H9 (cell line): ENCODE measurements around the gene RBMX2. TPM values are rescaled to one million over a fixed set of nuclear protein-coding genes. Genes with fewer than 3 reads are reported as not detected.
A peak's percentile ranks its signal among the peaks of the same experiment; 100 is the strongest.

Experiments
- DNase-seq: peaks from one replicate; pipeline ENCODE4 v3.0.0-alpha.2; 2017
- H2AFZ ChIP-seq: one replicate; pipeline ENCODE4 v1.6.1; 2013; ENCODE audit warnings: mild to moderate bottlenecking, low read length, control low read depth, moderate library complexity
- H2AK5ac ChIP-seq: 2 replicates; pipeline ENCODE4 v1.6.1; 2013; ENCODE audit warnings: low read length, control low read depth, mixed read lengths; ENCODE audit not compliant: insufficient read length
- H2BK120ac ChIP-seq: one replicate; pipeline ENCODE4 v1.6.1; 2013; ENCODE audit warnings: low read depth, mild to moderate bottlenecking, low read length, control low read depth, inconsistent platforms; ENCODE audit not compliant: poor library complexity, severe bottlenecking
- H2BK12ac ChIP-seq: 2 replicates; pipeline ENCODE4 v1.6.1; 2013; ENCODE audit warnings: low read length, control low read depth, mixed read lengths, low read depth; ENCODE audit not compliant: insufficient read length
- H2BK15ac ChIP-seq: 2 replicates; pipeline ENCODE4 v1.6.1; 2013; ENCODE audit warnings: low read depth, low read length, control low read depth
- H2BK20ac ChIP-seq: one replicate; pipeline ENCODE4 v1.6.1; 2013; ENCODE audit warnings: low read depth, mild to moderate bottlenecking, low read length, control low read depth, inconsistent platforms; ENCODE audit not compliant: poor library complexity, severe bottlenecking
- H2BK5ac ChIP-seq: 2 replicates; pipeline ENCODE4 v1.6.1; 2013; ENCODE audit warnings: low read length, control low read depth, mixed read lengths; ENCODE audit not compliant: insufficient read length
- H3K14ac ChIP-seq: 2 replicates; pipeline ENCODE4 v1.6.1; 2013; ENCODE audit warnings: low read length, control low read depth; ENCODE audit not compliant: insufficient read depth
- H3K18ac ChIP-seq: 2 replicates; pipeline ENCODE4 v1.6.1; 2013; ENCODE audit warnings: low read depth, mild to moderate bottlenecking, mixed read lengths, low read length, control low read depth; ENCODE audit not compliant: insufficient read length
- H3K23ac ChIP-seq: 2 replicates; pipeline ENCODE4 v1.6.1; 2013; ENCODE audit warnings: low read length, control low read depth, mixed read lengths, low read depth; ENCODE audit not compliant: insufficient read length
- H3K23me2 ChIP-seq: 2 replicates; pipeline ENCODE4 v1.6.1; 2013; ENCODE audit warnings: low read depth, mild to moderate bottlenecking, mixed read lengths, low read length, control low read depth; ENCODE audit not compliant: insufficient read length, poor library complexity, severe bottlenecking
- H3K27ac ChIP-seq: 2 replicates; pipeline ENCODE4 v1.5.1; 2013; ENCODE audit warnings: low read length, control low read depth, mixed read lengths, low read depth; ENCODE audit not compliant: insufficient read length
- H3K27me3 ChIP-seq: 2 replicates; pipeline ENCODE4 v1.6.1; 2013; ENCODE audit warnings: low read length, control low read depth, inconsistent platforms; ENCODE audit not compliant: insufficient read depth
- H3K4ac ChIP-seq: 2 replicates; pipeline ENCODE4 v1.6.1; 2013; ENCODE audit warnings: low read depth, mild to moderate bottlenecking, control low read depth, inconsistent platforms, low read length, moderate library complexity
- H3K4me1 ChIP-seq: 2 replicates; pipeline ENCODE4 v1.6.1; 2013; ENCODE audit warnings: low read length, control low read depth, inconsistent platforms; ENCODE audit not compliant: insufficient read depth
- H3K4me2 ChIP-seq: 2 replicates; pipeline ENCODE4 v1.6.1; 2013; ENCODE audit warnings: low read length, control low read depth, mixed read lengths; ENCODE audit not compliant: insufficient read length, insufficient read depth
- H3K56ac ChIP-seq: 2 replicates; pipeline ENCODE4 v1.6.1; 2013; ENCODE audit warnings: low read depth, mild to moderate bottlenecking, mixed read lengths, low read length, control low read depth; ENCODE audit not compliant: insufficient read length
- H3K79me1 ChIP-seq: 2 replicates; pipeline ENCODE4 v1.6.1; 2013; ENCODE audit warnings: low read depth, mild to moderate bottlenecking, moderate library complexity, low read length, control low read depth, inconsistent platforms; ENCODE audit not compliant: insufficient read depth, poor library complexity, severe bottlenecking
- H3K79me2 ChIP-seq: 2 replicates; pipeline ENCODE4 v1.6.1; 2013; ENCODE audit warnings: low read length, control low read depth, inconsistent platforms; ENCODE audit not compliant: insufficient read depth
- H3K9ac ChIP-seq: 2 replicates; pipeline ENCODE4 v1.6.1; 2013; ENCODE audit warnings: low read length, control low read depth, mixed read lengths; ENCODE audit not compliant: insufficient read length; ENCODE audit errors: extremely low read depth
- H3K9me3 ChIP-seq: one replicate; pipeline ENCODE4 v1.6.1; 2013; ENCODE audit warnings: low read depth, low read length, inconsistent platforms; ENCODE audit not compliant: control insufficient read depth
- H3T11ph ChIP-seq: one replicate; pipeline ENCODE4 v1.6.1; 2013; ENCODE audit warnings: mild to moderate bottlenecking, low read length, control low read depth, inconsistent platforms
- H4K20me1 ChIP-seq: one replicate; pipeline ENCODE4 v1.6.1; 2013; ENCODE audit not compliant: control insufficient read depth, insufficient read length, insufficient read depth
- H4K5ac ChIP-seq: 2 replicates; pipeline ENCODE4 v1.6.1; 2013; ENCODE audit warnings: low read depth, mild to moderate bottlenecking, mixed read lengths, low read length, control low read depth; ENCODE audit not compliant: insufficient read length
- H4K8ac ChIP-seq: replicated peaks from 2 replicates; pipeline ENCODE4 v1.6.1; 2013; ENCODE audit warnings: low read length, control low read depth, mixed read lengths, low read depth; ENCODE audit not compliant: insufficient read length
- H4K91ac ChIP-seq: 2 replicates; pipeline ENCODE4 v1.6.1; 2013; ENCODE audit warnings: low read depth, mild to moderate bottlenecking, moderate library complexity, mixed read lengths, low read length, control low read depth; ENCODE audit not compliant: insufficient read length
- H3K27ac Mint-ChIP-seq, 3 experiments: 2 replicates in 2 of 3; 3 replicates in 1 of 3; pipeline ENCODE4 v1.8.0; 2020 to 2021; ENCODE audit warnings: mixed read lengths in 3 of 3, mild to moderate bottlenecking in 1 of 3, moderate library complexity in 1 of 3
- H3K27me3 Mint-ChIP-seq: 2 replicates; pipeline ENCODE4 v1.8.0; 2021; ENCODE audit warnings: low read depth, mild to moderate bottlenecking, moderate library complexity, mixed read lengths
- H3K36me3 Mint-ChIP-seq, 3 experiments: 2 replicates in 2 of 3; 3 replicates in 1 of 3; pipeline ENCODE4 v1.8.0; 2020 to 2021; ENCODE audit warnings: low read depth in 3 of 3, mixed read lengths in 3 of 3; ENCODE audit not compliant: insufficient read depth in 1 of 3
- H3K4me1 Mint-ChIP-seq, 2 experiments: 2 replicates each; pipeline ENCODE4 v1.8.0; 2020; ENCODE audit warnings: mixed read lengths in 2 of 2
- H3K4me3 Mint-ChIP-seq, 2 experiments: 2 replicates in 1 of 2; 3 replicates in 1 of 2; pipeline ENCODE4 v1.8.0; 2020 to 2021; ENCODE audit warnings: mild to moderate bottlenecking in 2 of 2, mixed read lengths in 2 of 2, moderate library complexity in 1 of 2
- H3K9me3 Mint-ChIP-seq, 2 experiments: 2 replicates in 1 of 2; 3 replicates in 1 of 2; pipeline ENCODE4 v1.8.0; 2020; ENCODE audit warnings: mild to moderate bottlenecking in 2 of 2, mixed read lengths in 2 of 2, moderate library complexity in 1 of 2
- WGBS: extraction: QIAGEN DNeasy Blood & Tissue Kit; methylation state at CpG from one replicate; pipeline ENCODE4 v1.1.7; 2013; ENCODE audit warnings: missing lambda C conversion rate, low lambda C conversion rate, mixed read lengths; ENCODE audit not compliant: insufficient read length; ENCODE audit errors: extremely low coverage; 5-methylcytosine and 5-hydroxymethylcytosine counted together
- total RNA-seq: library from RNA; stranded (reverse); gene quantifications from 2 replicates; pipeline ENCODE4 v1.2.1, GENCODE V29; 2021
- TF ChIP-seq, protein P1 (sequence below): fragments of 200-600 bp; sonication (generic); conservative IDR thresholded peaks from 3 replicates; pipeline ENCODE4 v1.8.0; 2021; ENCODE audit warnings: antibody characterized with exemption, mild to moderate bottlenecking

RBMX2 gene
- total RNA-seq, 1 experiment from 2014 or later: 22.1 TPM

GRCh38 chrX:130393451-130394074 lies 8.2 kb upstream of the RBMX2 start:
- Histone ChIP-seq H3K9me3 (peaks cover 15% of the 10 kb centered on the region), H3K27me3 (no peaks in the 10 kb centered on the region), H3K4ac (no peak overlapping the region), H3K23me2 (no peaks in the 10 kb centered on the region), H4K8ac (no peak overlapping the region), H3K56ac (no peak overlapping the region), H2BK12ac (no peak overlapping the region), H3K4me1 (no peaks in the 10 kb centered on the region), H3T11ph (no peak overlapping the region), H3K23ac (no peak overlapping the region), H3K27ac (no peak overlapping the region), H2AK5ac (no peak overlapping the region), H2BK20ac (no peak overlapping the region), H4K20me1 (no peaks in the 10 kb centered on the region), H2BK15ac (no peak overlapping the region), H3K4me2 (no peak overlapping the region), H2BK120ac (no peak overlapping the region), H3K9ac (no peak overlapping the region), H4K5ac (no peak overlapping the region), H3K14ac (no peak overlapping the region), H3K18ac (no peak overlapping the region), H3K79me1 (no peaks in the 10 kb centered on the region), H4K91ac (no peak overlapping the region), H3K79me2 (no peaks in the 10 kb centered on the region), H2BK5ac (no peak overlapping the region), H2AFZ (no peak overlapping the region)
- TF ChIP-seq, protein P1, sequence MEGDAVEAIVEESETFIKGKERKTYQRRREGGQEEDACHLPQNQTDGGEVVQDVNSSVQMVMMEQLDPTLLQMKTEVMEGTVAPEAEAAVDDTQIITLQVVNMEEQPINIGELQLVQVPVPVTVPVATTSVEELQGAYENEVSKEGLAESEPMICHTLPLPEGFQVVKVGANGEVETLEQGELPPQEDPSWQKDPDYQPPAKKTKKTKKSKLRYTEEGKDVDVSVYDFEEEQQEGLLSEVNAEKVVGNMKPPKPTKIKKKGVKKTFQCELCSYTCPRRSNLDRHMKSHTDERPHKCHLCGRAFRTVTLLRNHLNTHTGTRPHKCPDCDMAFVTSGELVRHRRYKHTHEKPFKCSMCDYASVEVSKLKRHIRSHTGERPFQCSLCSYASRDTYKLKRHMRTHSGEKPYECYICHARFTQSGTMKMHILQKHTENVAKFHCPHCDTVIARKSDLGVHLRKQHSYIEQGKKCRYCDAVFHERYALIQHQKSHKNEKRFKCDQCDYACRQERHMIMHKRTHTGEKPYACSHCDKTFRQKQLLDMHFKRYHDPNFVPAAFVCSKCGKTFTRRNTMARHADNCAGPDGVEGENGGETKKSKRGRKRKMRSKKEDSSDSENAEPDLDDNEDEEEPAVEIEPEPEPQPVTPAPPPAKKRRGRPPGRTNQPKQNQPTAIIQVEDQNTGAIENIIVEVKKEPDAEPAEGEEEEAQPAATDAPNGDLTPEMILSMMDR: peak; percentile 74
- H3K36me3 Mint-ChIP-seq: no peaks in the 10 kb centered on the region
- 0 out of 4 replicates have a peak, but pooled peaks cover 0 to 3% of the 10 kb centered on the region in 2 experiments for H3K4me1 Mint-ChIP-seq
- peak; percentile 57 for DNase-seq
- WGBS: no CpG with 5 or more reads among the region's 5 CpGs
- H3K27ac Mint-ChIP-seq: no peak overlapping the region
- no peak overlapping the region for H3K4me3 Mint-ChIP-seq
- peaks cover 24% of the 10 kb centered on the region for H3K27me3 Mint-ChIP-seq
- H3K9me3 Mint-ChIP-seq: peaks cover 0 to 23% of the 10 kb centered on the region in 2 experiments; a peak in 3 of 5 replicates
